Pericardium fibroblast (primary cell): ENCODE measurements around the gene CCNG1. TPM values are rescaled to one million over a fixed set of nuclear protein-coding genes. Genes with fewer than 3 reads are reported as not detected.

Experiments
- total RNA-seq: library from RNA; depleted of rRNA; stranded (reverse); fragments of >200 nt; gene quantifications from 2 replicates; pipeline ENCODE4 v1.2.3, GENCODE V29; 2015

The CCNG1 gene, protein sequence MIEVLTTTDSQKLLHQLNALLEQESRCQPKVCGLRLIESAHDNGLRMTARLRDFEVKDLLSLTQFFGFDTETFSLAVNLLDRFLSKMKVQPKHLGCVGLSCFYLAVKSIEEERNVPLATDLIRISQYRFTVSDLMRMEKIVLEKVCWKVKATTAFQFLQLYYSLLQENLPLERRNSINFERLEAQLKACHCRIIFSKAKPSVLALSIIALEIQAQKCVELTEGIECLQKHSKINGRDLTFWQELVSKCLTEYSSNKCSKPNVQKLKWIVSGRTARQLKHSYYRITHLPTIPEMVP
- total RNA-seq, result 139 and 241 TPM in 2 replicates

DNA sequence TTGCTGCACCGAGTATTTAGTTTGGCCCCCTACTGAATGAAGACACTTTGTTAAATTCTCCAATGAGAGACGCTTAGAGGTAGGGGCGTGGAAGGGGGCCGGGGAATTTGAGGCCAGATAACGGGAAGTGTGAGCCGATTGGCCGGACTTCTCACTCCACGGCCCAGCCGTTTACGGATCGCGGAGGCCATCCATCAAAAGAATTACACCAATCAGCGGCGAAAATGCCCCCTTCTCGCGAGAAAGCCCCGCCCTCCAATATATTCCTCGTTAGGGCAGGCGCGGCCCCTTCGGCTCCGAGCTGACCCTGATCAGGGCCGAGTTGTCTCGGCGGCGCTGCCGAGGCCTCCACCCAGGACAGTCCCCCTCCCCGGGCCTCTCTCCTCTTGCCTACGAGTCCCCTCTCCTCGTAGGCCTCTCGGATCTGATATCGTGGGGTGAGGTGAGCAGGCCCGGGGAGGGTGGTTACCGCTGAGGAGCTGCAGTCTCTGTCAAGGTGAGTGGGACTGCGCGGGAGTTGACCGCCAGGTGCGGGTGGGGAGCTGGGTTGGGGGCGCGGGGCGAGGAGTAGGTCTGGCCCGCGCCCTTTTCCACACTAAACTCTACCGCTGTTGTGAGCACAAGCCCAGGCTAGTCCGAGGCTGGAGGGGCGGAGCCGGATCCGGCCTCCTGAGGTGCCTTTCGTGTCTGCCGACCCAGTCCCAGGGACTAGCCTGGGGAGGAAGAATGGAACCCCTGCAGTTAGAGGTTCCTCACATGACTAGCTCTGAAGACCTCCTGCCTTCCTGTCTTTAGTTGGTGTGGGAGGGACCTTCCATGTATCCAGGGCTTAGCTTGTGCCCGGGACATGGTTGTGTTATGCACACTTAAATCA, at the start of gene CCNG1:
CCNG1 (plus strand) TSS at position 287 of the 874 bp plus-strand sequence. CDS start 1,662 bp downstream, outside the sequence.

DNA sequence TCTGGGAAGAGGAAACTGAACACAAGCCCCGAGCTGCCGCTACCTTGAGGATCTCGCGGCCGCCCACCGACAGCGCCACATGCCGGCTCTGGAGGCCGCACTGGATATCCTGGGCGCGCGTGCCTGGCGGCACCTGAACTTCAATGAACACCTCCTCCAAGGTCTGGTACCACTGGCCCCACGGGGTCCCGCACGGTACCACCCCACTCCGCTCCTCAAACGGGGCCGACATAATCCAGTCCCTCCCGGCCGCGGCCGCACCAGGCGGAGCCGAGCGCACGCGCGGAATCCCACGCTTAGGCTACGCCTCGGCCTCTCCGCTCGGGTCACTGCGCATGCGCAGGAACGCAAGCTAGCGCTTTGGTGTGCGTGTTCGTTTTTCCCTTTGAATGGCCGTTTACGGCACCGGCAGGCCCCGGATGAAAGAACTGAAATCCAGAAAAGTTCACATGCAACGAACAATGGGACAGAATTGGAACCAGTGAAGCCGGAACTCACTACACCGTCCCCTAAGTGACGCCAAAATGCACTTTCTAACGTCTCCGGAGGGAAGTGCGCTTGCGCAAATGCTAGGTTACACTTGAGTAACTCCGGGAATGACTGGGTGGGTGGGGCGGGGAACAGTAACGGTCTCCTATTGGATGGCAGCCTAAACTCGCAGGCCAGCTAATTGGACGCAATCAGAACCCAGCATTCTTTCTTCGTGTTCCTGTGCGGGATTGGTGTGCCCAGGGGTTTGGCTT, 22.6 kb downstream of the CCNG1 start, which contains the start of gene NUDCD2:
NUDCD2 (minus strand) TSS at position 284 of the 743 bp plus-strand sequence; CDS start at position 232, 52 bp downstream.

DNA sequence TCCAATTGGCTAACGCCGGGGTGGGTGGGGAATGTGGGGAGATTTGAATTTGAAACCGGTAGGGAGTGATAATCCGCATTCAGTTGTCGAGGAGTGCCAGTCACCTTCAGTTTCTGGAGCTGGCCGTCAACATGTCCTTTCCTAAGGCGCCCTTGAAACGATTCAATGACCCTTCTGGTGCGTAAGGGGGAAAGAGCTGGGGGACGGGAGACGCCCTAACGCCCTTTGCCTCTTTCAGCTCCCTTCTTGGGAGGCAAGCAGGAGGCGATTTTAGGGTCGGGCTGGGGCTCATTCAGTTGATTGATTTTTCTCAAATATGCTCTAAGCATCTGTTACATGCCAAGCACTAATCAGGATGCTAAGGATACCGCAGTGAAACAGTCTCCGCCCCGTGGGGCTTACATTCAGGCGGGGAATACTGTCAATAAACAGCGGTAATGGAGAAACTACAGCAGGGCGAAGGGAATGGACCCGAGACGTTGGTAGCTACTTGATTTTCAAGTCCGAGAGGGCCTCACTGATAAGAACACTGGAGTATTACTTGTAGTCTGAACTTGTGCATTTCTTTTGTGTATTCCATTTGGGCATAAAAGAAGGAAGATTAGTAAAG, 23.3 kb downstream of the CCNG1 start, which contains the start of gene HMMR:
HMMR (plus strand) TSS at position 71 of the 610 bp plus-strand sequence; CDS start at position 132, 61 bp downstream.

Other genes with a start within 250 kb of the CCNG1 start
- gene NUDCD2, start 22.5 kb downstream of the CCNG1 start, total RNA-seq, result 4.6 and 5.8 TPM in 2 replicates
- 1.5 and 6.4 TPM in 2 replicates for gene HMMR, start 23.0 kb downstream of the CCNG1 start, total RNA-seq
- 32.1 and 48.9 TPM in 2 replicates for gene MAT2B, start 68.0 kb downstream of the CCNG1 start, total RNA-seq